ENCODE measurements around the gene RAB29.

GRCh38 chr1:205811660-205812059, 36.4 kb upstream of the RAB29 start:
- TF ChIP-seq, protein P1, sequence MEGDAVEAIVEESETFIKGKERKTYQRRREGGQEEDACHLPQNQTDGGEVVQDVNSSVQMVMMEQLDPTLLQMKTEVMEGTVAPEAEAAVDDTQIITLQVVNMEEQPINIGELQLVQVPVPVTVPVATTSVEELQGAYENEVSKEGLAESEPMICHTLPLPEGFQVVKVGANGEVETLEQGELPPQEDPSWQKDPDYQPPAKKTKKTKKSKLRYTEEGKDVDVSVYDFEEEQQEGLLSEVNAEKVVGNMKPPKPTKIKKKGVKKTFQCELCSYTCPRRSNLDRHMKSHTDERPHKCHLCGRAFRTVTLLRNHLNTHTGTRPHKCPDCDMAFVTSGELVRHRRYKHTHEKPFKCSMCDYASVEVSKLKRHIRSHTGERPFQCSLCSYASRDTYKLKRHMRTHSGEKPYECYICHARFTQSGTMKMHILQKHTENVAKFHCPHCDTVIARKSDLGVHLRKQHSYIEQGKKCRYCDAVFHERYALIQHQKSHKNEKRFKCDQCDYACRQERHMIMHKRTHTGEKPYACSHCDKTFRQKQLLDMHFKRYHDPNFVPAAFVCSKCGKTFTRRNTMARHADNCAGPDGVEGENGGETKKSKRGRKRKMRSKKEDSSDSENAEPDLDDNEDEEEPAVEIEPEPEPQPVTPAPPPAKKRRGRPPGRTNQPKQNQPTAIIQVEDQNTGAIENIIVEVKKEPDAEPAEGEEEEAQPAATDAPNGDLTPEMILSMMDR (IDR thresholded peaks at IDR 0.05; ENCODE audit: poor library complexity, severe bottlenecking): no peak
- TF ChIP-seq EZH2 (IDR thresholded peaks at IDR 0.05; ENCODE audit: borderline replicate concordance, insufficient read depth, low read length, poor library complexity, severe bottlenecking) (no peak), EP300 (conservative IDR thresholded peaks at IDR 0.05; ENCODE audit: poor library complexity, severe bottlenecking) (no peak), MXI1 (conservative IDR thresholded peaks at IDR 0.05; ENCODE audit: poor library complexity, severe bottlenecking) (no peak), SMC3 (conservative IDR thresholded peaks at IDR 0.05; ENCODE audit: poor library complexity) (no peak), POLR2AphosphoS5 (IDR thresholded peaks at IDR 0.05) (no peak), REST (IDR thresholded peaks at IDR 0.05; ENCODE audit: borderline replicate concordance) (no peak), RAD21 (conservative IDR thresholded peaks at IDR 0.05) (no peak), TAF1 (IDR thresholded peaks at IDR 0.05; ENCODE audit: low read depth) (no peak)

Data from neural cell (in vitro differentiated cells).